ENCODE measurements around the gene PCNX2. TPM values are rescaled to one million over a fixed set of nuclear protein-coding genes. Genes with fewer than 3 reads are reported as not detected.

The PCNX2 gene
- total and polyA plus RNA-seq, 2 experiments from 2014 or later: 3.9 to 11.0 TPM

DNA sequence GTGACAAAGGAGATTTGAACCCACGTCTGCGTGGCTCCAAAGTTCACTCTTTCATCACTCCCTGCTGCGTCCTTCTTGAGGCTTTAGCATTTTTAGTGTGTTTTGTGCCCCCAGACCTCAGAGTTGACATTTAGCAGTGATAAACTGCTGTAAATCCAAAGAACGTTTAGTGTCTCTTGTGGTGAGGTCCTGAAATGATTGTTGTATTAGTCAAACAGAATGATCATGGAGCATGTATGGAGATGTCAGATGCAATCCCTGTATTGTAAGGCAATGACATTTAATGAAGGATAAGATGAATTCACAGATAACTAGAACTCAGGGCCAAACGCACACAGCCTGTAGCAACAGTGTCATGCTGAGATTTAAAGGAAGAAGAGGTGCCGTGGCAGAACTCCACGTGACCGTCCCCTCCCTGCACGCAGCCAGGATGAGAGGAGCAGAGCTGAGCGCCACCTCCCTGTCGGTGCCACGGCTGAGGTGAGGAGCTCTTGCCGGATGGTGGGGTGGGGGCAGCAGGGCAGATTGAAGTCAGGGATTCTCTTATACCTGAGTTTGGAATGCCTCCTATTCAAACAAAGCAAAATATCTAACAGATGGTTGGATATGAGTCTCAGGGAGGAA is 315.1 kb downstream of the PCNX2 start:
- no peaks in the 10 kb centered on the region for H3K79me2 ChIP-seq
- WGBS (ENCODE audit: low lambda C conversion rate, missing lambda C conversion rate): 65% methylated on average over 13 of the region's 13 CpGs
- no peak overlapping the region for H3K27ac ChIP-seq
- TF ChIP-seq EZH2 (IDR thresholded peaks at IDR 0.05; ENCODE audit: borderline replicate concordance) (no peak), EZH2phosphoT487 (IDR thresholded peaks at IDR 0.05; ENCODE audit: low read depth, severe bottlenecking, unreplicated experiment) (no peak)
- TF ChIP-seq, protein P1, sequence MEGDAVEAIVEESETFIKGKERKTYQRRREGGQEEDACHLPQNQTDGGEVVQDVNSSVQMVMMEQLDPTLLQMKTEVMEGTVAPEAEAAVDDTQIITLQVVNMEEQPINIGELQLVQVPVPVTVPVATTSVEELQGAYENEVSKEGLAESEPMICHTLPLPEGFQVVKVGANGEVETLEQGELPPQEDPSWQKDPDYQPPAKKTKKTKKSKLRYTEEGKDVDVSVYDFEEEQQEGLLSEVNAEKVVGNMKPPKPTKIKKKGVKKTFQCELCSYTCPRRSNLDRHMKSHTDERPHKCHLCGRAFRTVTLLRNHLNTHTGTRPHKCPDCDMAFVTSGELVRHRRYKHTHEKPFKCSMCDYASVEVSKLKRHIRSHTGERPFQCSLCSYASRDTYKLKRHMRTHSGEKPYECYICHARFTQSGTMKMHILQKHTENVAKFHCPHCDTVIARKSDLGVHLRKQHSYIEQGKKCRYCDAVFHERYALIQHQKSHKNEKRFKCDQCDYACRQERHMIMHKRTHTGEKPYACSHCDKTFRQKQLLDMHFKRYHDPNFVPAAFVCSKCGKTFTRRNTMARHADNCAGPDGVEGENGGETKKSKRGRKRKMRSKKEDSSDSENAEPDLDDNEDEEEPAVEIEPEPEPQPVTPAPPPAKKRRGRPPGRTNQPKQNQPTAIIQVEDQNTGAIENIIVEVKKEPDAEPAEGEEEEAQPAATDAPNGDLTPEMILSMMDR (IDR thresholded peaks at IDR 0.05; ENCODE audit: poor library complexity): no peak
- no peak overlapping the region for H3K4me2 ChIP-seq
- peaks cover 15% of the 10 kb centered on the region for H3K4me1 ChIP-seq (ENCODE audit: insufficient read depth)
- H2AFZ ChIP-seq: no peak overlapping the region
- no peaks in the 10 kb centered on the region for H3K9me2 ChIP-seq (replicated peaks; ENCODE audit: insufficient read depth)
- H3K4me3 ChIP-seq: no peak overlapping the region
- no peaks in the 10 kb centered on the region for H3K9me3 ChIP-seq (ENCODE audit: low read depth)
- H3K27me3 ChIP-seq: no peaks in the 10 kb centered on the region
- no peaks in the 10 kb centered on the region for H3K36me3 ChIP-seq (replicated peaks; ENCODE audit: insufficient read depth, low read depth)
- no peaks in the 10 kb centered on the region for H4K20me1 ChIP-seq (ENCODE audit: insufficient read depth, poor library complexity, severe bottlenecking)
- no peak for DNase-seq (ENCODE audit: low spot score)

DNA sequence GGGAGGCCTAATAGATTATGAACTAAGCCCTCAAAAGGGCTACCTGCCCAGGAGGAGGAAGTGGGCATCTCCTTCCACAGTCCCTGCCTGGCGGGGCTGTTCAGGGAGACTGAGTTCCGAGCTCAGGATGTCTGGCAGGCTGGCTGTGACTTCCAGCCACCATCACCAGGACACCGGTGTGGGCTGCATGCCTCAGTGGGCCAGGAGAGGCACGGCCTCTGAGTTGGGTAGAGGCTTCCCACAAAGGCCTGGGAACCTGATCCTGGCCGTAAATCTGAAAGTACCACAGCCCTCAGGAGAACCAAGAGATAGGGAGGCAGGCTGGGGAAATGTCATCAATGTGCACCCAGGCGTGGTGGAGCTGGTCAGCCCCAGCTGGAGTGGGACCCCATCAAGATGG is 316.0 kb downstream of the PCNX2 start:
- H4K20me1 ChIP-seq (ENCODE audit: insufficient read depth, poor library complexity, severe bottlenecking): no peaks in the 10 kb centered on the region
- no peak for DNase-seq (ENCODE audit: low spot score)
- no peak overlapping the region for H2AFZ ChIP-seq
- H3K4me3 ChIP-seq: no peak overlapping the region
- H3K4me1 ChIP-seq (ENCODE audit: insufficient read depth): peaks cover 15% of the 10 kb centered on the region
- no peaks in the 10 kb centered on the region for H3K9me2 ChIP-seq (replicated peaks; ENCODE audit: insufficient read depth)
- no peaks in the 10 kb centered on the region for H3K79me2 ChIP-seq
- H3K27me3 ChIP-seq: no peaks in the 10 kb centered on the region
- no peak overlapping the region for H3K27ac ChIP-seq
- no peak for TF ChIP-seq EZH2 (IDR thresholded peaks at IDR 0.05; ENCODE audit: borderline replicate concordance)
- TF ChIP-seq, protein P1 (IDR thresholded peaks at IDR 0.05; ENCODE audit: poor library complexity): no peak
- no peak for TF ChIP-seq EZH2phosphoT487 (IDR thresholded peaks at IDR 0.05; ENCODE audit: low read depth, severe bottlenecking, unreplicated experiment)
- no peaks in the 10 kb centered on the region for H3K9me3 ChIP-seq (ENCODE audit: low read depth)
- H3K4me2 ChIP-seq: no peak overlapping the region
- H3K36me3 ChIP-seq (replicated peaks; ENCODE audit: insufficient read depth, low read depth): no peaks in the 10 kb centered on the region
- 95% methylated on average over 6 of the region's 6 CpGs for WGBS (ENCODE audit: low lambda C conversion rate, missing lambda C conversion rate)

DNA sequence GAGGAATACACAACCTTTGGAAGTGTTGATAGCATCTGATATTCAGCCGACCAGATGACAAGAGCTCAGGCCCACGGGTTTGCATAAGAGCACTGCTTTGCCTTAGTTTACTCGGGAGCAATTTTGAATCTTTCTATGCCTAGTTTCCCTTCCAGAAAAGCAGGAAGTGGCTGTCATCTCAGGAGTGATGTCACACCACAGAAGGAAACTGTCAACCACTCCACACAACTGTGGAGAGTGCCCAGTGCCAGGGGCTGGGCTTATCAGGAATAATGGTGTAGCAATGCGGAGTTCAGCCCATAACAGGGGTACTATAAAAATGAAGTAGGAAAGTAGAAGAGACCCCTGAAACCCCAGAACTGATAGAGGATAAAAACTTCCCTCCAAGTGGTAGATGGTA is 316.7 kb downstream of the PCNX2 start:
- Histone ChIP-seq H4K20me1 (ENCODE audit: insufficient read depth, poor library complexity, severe bottlenecking) (no peaks in the 10 kb centered on the region), H3K27ac (no peak overlapping the region), H3K9me3 (ENCODE audit: low read depth) (peaks cover 7% of the 10 kb centered on the region), H3K4me2 (no peak overlapping the region), H3K4me3 (no peak overlapping the region), H3K4me1 (ENCODE audit: insufficient read depth) (peaks cover 15% of the 10 kb centered on the region), H3K27me3 (no peaks in the 10 kb centered on the region), H3K9me2 (replicated peaks; ENCODE audit: insufficient read depth) (no peaks in the 10 kb centered on the region), H3K36me3 (replicated peaks; ENCODE audit: insufficient read depth, low read depth) (no peaks in the 10 kb centered on the region), H2AFZ (no peak overlapping the region), H3K79me2 (no peaks in the 10 kb centered on the region)
- no peak for DNase-seq (ENCODE audit: low spot score)
- 65% methylated on average over 4 of the region's 4 CpGs for WGBS (ENCODE audit: low lambda C conversion rate, missing lambda C conversion rate)
- TF ChIP-seq EZH2phosphoT487 (IDR thresholded peaks at IDR 0.05; ENCODE audit: low read depth, severe bottlenecking, unreplicated experiment) (no peak), EZH2 (IDR thresholded peaks at IDR 0.05; ENCODE audit: borderline replicate concordance) (no peak)
- TF ChIP-seq, protein P1 (IDR thresholded peaks at IDR 0.05; ENCODE audit: poor library complexity): no peak

Measured in hepatocyte (in vitro differentiated cells).